HEK293 (cell line): ENCODE measurements around the gene COL8A1.

Experiments
- BCL11A ChIP-seq: fragments of 450-650 bp; formaldehyde crosslinking; IDR thresholded peaks from 2 replicates; pipeline ENCODE4 v1.5.1; 2016; ENCODE audit warnings: low read depth, missing biosample characterization, missing genetic modification characterization
- KLF1 ChIP-seq: fragments of 450-650 bp; formaldehyde crosslinking; IDR thresholded peaks from 2 replicates; pipeline ENCODE4 v1.5.1; 2016; ENCODE audit warnings: missing biosample characterization, missing genetic modification characterization
- ZNF211 ChIP-seq: fragments of 450-650 bp; formaldehyde crosslinking; IDR thresholded peaks from 2 replicates; pipeline ENCODE4 v1.5.1; 2016; ENCODE audit warnings: low read depth, missing biosample characterization, missing genetic modification characterization
- ZNF274 ChIP-seq, 2 experiments: fragments of 200-500 bp in 1 of 2; fragments of 450-650 bp in 1 of 2; sonication (Bioruptor generic) in 1 of 2; formaldehyde crosslinking in 1 of 2; IDR thresholded peaks; 2 replicates each; pipeline versions ENCODE4 v1.5.1 to v1.6.1; 2014 to 2016; ENCODE audit warnings: borderline replicate concordance in 1 of 2, inconsistent platforms in 1 of 2, low read length in 1 of 2, missing biosample characterization in 1 of 2, missing genetic modification characterization in 1 of 2
- ZNF324 ChIP-seq: fragments of 450-650 bp; formaldehyde crosslinking; IDR thresholded peaks from 2 replicates; pipeline ENCODE4 v1.5.1; 2016; ENCODE audit warnings: missing biosample characterization, missing genetic modification characterization
- ZNF404 ChIP-seq: fragments of 450-650 bp; formaldehyde crosslinking; IDR thresholded peaks from 2 replicates; pipeline ENCODE4 v1.5.1; 2017; ENCODE audit warnings: missing biosample characterization, missing genetic modification characterization
- ZNF529 ChIP-seq: fragments of 450-650 bp; formaldehyde crosslinking; IDR thresholded peaks from 2 replicates; pipeline ENCODE4 v1.5.1; 2017; ENCODE audit warnings: missing genetic modification characterization, missing biosample characterization; ENCODE audit not compliant: insufficient replicate concordance
- ZNF629 ChIP-seq: fragments of 450-650 bp; formaldehyde crosslinking; IDR thresholded peaks from 2 replicates; pipeline ENCODE4 v1.5.1; 2017; ENCODE audit warnings: missing biosample characterization, missing genetic modification characterization
- ZNF776 ChIP-seq: fragments of 450-650 bp; formaldehyde crosslinking; IDR thresholded peaks from 2 replicates; pipeline ENCODE4 v1.5.0; 2017; ENCODE audit warnings: missing biosample characterization, missing genetic modification characterization, borderline replicate concordance
- ZSCAN30 ChIP-seq: fragments of 450-650 bp; IDR thresholded peaks from 2 replicates; pipeline ENCODE4 v1.5.1; 2018; ENCODE audit warnings: missing biosample characterization, mild to moderate bottlenecking, missing genetic modification characterization, moderate library complexity
- TF ChIP-seq, protein P1 (sequence below): fragments of 450-650 bp; formaldehyde crosslinking; IDR thresholded peaks from 2 replicates; pipeline ENCODE4 v1.5.1; 2016; ENCODE audit warnings: missing biosample characterization, missing genetic modification characterization
- TF ChIP-seq, protein P2 (sequence below): fragments of 450-650 bp; formaldehyde crosslinking; IDR thresholded peaks from 2 replicates; pipeline ENCODE4 v1.5.1; 2016; ENCODE audit warnings: missing biosample characterization, missing genetic modification characterization
- TF ChIP-seq, protein P3 (sequence below): fragments of 450-650 bp; formaldehyde crosslinking; IDR thresholded peaks from 2 replicates; pipeline ENCODE4 v1.5.1; 2016; ENCODE audit warnings: missing biosample characterization, missing genetic modification characterization

- TF ChIP-seq BCL11A (tag by site-specific recombination) (no peak), ZNF629 (tag by site-specific recombination) (no peak), ZNF776 (tag by site-specific recombination) (no peak), ZNF529 (tag by site-specific recombination) (no peak), ZNF324 (no peak), ZNF404 (tag by site-specific recombination) (no peak), KLF1 (tag by site-specific recombination) (no peak), ZSCAN30 (no peak), ZNF274 (IDR thresholded peaks at IDR 0.05; ENCODE audit: low read length) (no peak), ZNF274 (tag by site-specific recombination; IDR thresholded peaks at IDR 0.05; ENCODE audit: borderline replicate concordance) (no peak), ZNF211 (tag by site-specific recombination) (no peak)
- TF ChIP-seq, protein P1, sequence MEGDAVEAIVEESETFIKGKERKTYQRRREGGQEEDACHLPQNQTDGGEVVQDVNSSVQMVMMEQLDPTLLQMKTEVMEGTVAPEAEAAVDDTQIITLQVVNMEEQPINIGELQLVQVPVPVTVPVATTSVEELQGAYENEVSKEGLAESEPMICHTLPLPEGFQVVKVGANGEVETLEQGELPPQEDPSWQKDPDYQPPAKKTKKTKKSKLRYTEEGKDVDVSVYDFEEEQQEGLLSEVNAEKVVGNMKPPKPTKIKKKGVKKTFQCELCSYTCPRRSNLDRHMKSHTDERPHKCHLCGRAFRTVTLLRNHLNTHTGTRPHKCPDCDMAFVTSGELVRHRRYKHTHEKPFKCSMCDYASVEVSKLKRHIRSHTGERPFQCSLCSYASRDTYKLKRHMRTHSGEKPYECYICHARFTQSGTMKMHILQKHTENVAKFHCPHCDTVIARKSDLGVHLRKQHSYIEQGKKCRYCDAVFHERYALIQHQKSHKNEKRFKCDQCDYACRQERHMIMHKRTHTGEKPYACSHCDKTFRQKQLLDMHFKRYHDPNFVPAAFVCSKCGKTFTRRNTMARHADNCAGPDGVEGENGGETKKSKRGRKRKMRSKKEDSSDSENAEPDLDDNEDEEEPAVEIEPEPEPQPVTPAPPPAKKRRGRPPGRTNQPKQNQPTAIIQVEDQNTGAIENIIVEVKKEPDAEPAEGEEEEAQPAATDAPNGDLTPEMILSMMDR (tag by site-specific recombination) = no peak
- TF ChIP-seq, protein P2, sequence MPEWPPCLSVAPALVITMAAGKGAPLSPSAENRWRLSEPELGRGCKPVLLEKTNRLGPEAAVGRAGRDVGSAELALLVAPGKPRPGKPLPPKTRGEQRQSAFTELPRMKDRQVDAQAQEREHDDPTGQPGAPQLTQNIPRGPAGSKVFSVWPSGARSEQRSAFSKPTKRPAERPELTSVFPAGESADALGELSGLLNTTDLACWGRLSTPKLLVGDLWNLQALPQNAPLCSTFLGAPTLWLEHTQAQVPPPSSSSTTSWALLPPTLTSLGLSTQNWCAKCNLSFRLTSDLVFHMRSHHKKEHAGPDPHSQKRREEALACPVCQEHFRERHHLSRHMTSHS (tag by site-specific recombination) = no peak
- TF ChIP-seq, protein P3, sequence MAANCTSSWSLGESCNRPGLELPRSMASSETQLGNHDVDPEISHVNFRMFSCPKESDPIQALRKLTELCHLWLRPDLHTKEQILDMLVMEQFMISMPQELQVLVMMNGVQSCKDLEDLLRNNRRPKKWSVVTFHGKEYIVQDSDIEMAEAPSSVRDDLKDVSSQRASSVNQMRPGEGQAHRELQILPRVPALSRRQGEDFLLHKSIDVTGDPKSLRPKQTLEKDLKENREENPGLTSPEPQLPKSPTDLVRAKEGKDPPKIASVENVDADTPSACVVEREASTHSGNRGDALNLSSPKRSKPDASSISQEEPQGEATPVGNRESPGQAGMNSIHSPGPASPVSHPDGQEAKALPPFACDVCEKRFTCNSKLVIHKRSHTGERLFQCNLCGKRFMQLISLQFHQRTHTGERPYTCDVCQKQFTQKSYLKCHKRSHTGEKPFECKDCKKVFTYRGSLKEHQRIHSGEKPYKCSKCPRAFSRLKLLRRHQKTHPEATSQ (tag by site-specific recombination) = no peak
These were observed 32.2 kb downstream of the COL8A1 start for GRCh38 chr3:99670556-99670950.
